WTC11 (cell line): Measurements from ENCODE around the gene VNN1.

ENCODE experiments used
- ARID4B ChIP-seq: sonication (generic); formaldehyde crosslinking; IDR thresholded peaks from 2 replicates; pipeline ENCODE4 v1.8.0; 2023; ENCODE audit warnings: missing genetic modification reagents, mild to moderate bottlenecking, borderline replicate concordance
- CBFB ChIP-seq: sonication (generic); formaldehyde crosslinking; IDR thresholded peaks from 2 replicates; pipeline ENCODE4 v1.8.1; 2022; ENCODE audit warnings: mild to moderate bottlenecking, low read depth, missing genetic modification reagents
- CREM ChIP-seq: sonication (generic); formaldehyde crosslinking; IDR thresholded peaks from 2 replicates; pipeline ENCODE4 v1.8.1; 2022; ENCODE audit warnings: mild to moderate bottlenecking, missing genetic modification reagents, moderate library complexity
- CTCF ChIP-seq: fragments of 200-600 bp; IDR thresholded peaks from 2 replicates; pipeline ENCODE4 v1.8.0; 2022; ENCODE audit warnings: antibody characterized with exemption
- HMGXB4 ChIP-seq: sonication (generic); formaldehyde crosslinking; IDR thresholded peaks from 2 replicates; pipeline ENCODE4 v1.8.1; 2023; ENCODE audit warnings: mild to moderate bottlenecking, moderate library complexity, missing genetic modification reagents
- JUN ChIP-seq: sonication (generic); formaldehyde crosslinking; IDR thresholded peaks from 2 replicates; pipeline ENCODE4 v1.8.0; 2023; ENCODE audit warnings: mild to moderate bottlenecking, missing genetic modification reagents
- MAX ChIP-seq: sonication (generic); formaldehyde crosslinking; IDR thresholded peaks from 2 replicates; pipeline ENCODE4 v1.8.0; 2022; ENCODE audit warnings: mild to moderate bottlenecking, missing genetic modification reagents
- NFATC4 ChIP-seq: fragments of 250-450 bp; sonication (Bioruptor Pico); IDR thresholded peaks from 2 replicates; pipeline ENCODE4 v1.9.0; 2021; ENCODE audit warnings: mild to moderate bottlenecking
- NFE2L1 ChIP-seq: sonication (generic); formaldehyde crosslinking; IDR thresholded peaks from 2 replicates; pipeline ENCODE4 v1.8.1; 2023; ENCODE audit warnings: missing genetic modification reagents
- NR2C2 ChIP-seq: sonication (generic); formaldehyde crosslinking; IDR thresholded peaks from 2 replicates; pipeline ENCODE4 v1.8.0; 2022; ENCODE audit warnings: mild to moderate bottlenecking, missing genetic modification reagents
- TEAD1 ChIP-seq: sonication (generic); formaldehyde crosslinking; IDR thresholded peaks from 2 replicates; pipeline ENCODE4 v1.8.0; 2022; ENCODE audit warnings: mild to moderate bottlenecking, missing genetic modification reagents
- ZBTB43 ChIP-seq: sonication (generic); formaldehyde crosslinking; IDR thresholded peaks from 2 replicates; pipeline ENCODE4 v1.8.1; 2023; ENCODE audit warnings: mild to moderate bottlenecking, missing genetic modification reagents
- ZNF121 ChIP-seq: sonication (generic); formaldehyde crosslinking; IDR thresholded peaks from 2 replicates; pipeline ENCODE4 v1.8.0; 2023; ENCODE audit warnings: missing genetic modification reagents

GRCh38 chr6:132750455-132751248, 36.8 kb upstream of the VNN1 start:
- TF ChIP-seq CREM = no peak
- TF ChIP-seq CTCF = no peak
- no peak for TF ChIP-seq MAX (CRISPR knock-in tag)
- no peak for TF ChIP-seq ARID4B (CRISPR knock-in tag)
- TF ChIP-seq NFE2L1 = no peak
- TF ChIP-seq NFATC4 (CRISPR knock-in tag) = no peak
- no peak for TF ChIP-seq JUN (CRISPR knock-in tag)
- no peak for TF ChIP-seq ZBTB43 (CRISPR knock-in tag)
- no peak for TF ChIP-seq HMGXB4
- TF ChIP-seq ZNF121 (CRISPR knock-in tag) = no peak
- no peak for TF ChIP-seq NR2C2
- TF ChIP-seq TEAD1 (CRISPR knock-in tag) = no peak
- TF ChIP-seq CBFB (CRISPR knock-in tag) = no peak
